ENCODE data around the gene DYNC1LI1. TPM values are rescaled to one million over a fixed set of nuclear protein-coding genes. Genes with fewer than 3 reads are reported as not detected.

The DYNC1LI1 gene
- total and polyA plus RNA-seq, 2 donors (not counting 1 experiment from before 2014, with no cell fraction given) = 15.0 to 38.8 TPM

DNA sequence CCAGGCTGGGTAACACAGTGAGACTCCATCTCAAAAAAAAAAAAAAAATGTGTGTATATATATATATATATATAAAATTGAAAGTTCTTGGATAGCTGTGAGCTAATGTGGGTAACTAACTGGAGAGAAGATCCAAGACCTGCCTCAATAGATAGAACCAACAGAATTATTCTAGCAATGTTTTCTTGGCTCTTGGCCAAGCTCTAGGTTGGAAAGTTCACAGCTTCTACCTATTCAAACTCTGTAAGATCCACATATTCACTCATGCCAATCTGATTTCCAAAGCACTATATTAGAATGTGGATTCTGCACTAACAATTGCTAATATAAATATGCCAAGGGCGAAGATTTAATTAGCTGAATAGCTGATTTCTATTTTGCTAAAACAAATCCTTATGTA, 38.2 kb downstream of the DYNC1LI1 start:
- no peaks in the 10 kb centered on the region for H3K4me1 ChIP-seq (ENCODE audit: control insufficient read depth in 2 of 2, insufficient read depth in 2 of 2, low read length in 2 of 2)
- Mint-ChIP-seq H3K27ac (no peak overlapping the region), H3K4me3 (no peak overlapping the region), H3K27me3 (no peaks in the 10 kb centered on the region), H3K4me1 (no peaks in the 10 kb centered on the region), H3K9me3 (ENCODE audit: insufficient read depth) (no peaks in the 10 kb centered on the region)
- no peak overlapping the region for H3K4me3 ChIP-seq (ENCODE audit: control extremely low read depth in 1 of 5, extremely low read depth in 1 of 5, insufficient read depth in 1 of 5, low read depth in 2 of 5, low read length in 4 of 5)
- intact Hi-C loops (cut with micrococcal nuclease) = no loop called here
- no peaks in the 10 kb centered on the region for H3K9me3 ChIP-seq (ENCODE audit: control extremely low read depth in 1 of 3, control insufficient read depth in 2 of 3, insufficient read depth in 1 of 3, low read length in 2 of 3)
- DNase-seq (no peak), ATAC-seq (ENCODE audit: low read depth) (no peak)
- H3K27ac ChIP-seq (ENCODE audit: low read length in 2 of 2) = no peak overlapping the region
- TF ChIP-seq EZH2 (IDR thresholded peaks at IDR 0.05; ENCODE audit: borderline replicate concordance, insufficient read depth, low read depth, low read length, poor library complexity, severe bottlenecking) (no peak), CTCF (IDR thresholded peaks at IDR 0.05) (no peak)
- CTCF ChIA-PET = interaction anchor here (2.2 kb wide), 1 partner anchor 22 kb away, joined by 10 read pairs; no protein-coding TSS in a partner anchor
- POLR2A ChIA-PET = no interaction called here
- H4K20me1 ChIP-seq (ENCODE audit: control insufficient read depth, insufficient read depth, low read length, poor library complexity, severe bottlenecking) = no peaks in the 10 kb centered on the region
- H3K27me3 ChIP-seq (replicated peaks in 1 of 4; ENCODE audit: control extremely low read depth in 1 of 4, control insufficient read depth in 3 of 4, insufficient read depth in 4 of 4, low read length in 3 of 4) = no peaks in the 10 kb centered on the region
- peaks cover 10 to 38% of the 10 kb centered on the region in 2 experiments for H3K36me3 ChIP-seq (replicated peaks in 1 of 2; ENCODE audit: control extremely low read depth in 1 of 2, control insufficient read depth in 1 of 2, extremely low read depth in 1 of 2, insufficient read depth in 2 of 2, low read length in 1 of 2)
- H3K9ac ChIP-seq (ENCODE audit: low read length) = no peak overlapping the region
- no peak overlapping the region for H2AFZ ChIP-seq (ENCODE audit: insufficient read depth, low read depth, low read length, poor library complexity, severe bottlenecking)
- WGBS (ENCODE audit: insufficient coverage) = no CpG with 5 or more reads among the region's 1 CpG
- H3K79me2 ChIP-seq (ENCODE audit: control insufficient read depth, insufficient read depth, low read length) = no peaks in the 10 kb centered on the region
- H3K4me2 ChIP-seq (replicated peaks; ENCODE audit: low read depth, low read length, poor library complexity, severe bottlenecking) = no peak overlapping the region

DNA sequence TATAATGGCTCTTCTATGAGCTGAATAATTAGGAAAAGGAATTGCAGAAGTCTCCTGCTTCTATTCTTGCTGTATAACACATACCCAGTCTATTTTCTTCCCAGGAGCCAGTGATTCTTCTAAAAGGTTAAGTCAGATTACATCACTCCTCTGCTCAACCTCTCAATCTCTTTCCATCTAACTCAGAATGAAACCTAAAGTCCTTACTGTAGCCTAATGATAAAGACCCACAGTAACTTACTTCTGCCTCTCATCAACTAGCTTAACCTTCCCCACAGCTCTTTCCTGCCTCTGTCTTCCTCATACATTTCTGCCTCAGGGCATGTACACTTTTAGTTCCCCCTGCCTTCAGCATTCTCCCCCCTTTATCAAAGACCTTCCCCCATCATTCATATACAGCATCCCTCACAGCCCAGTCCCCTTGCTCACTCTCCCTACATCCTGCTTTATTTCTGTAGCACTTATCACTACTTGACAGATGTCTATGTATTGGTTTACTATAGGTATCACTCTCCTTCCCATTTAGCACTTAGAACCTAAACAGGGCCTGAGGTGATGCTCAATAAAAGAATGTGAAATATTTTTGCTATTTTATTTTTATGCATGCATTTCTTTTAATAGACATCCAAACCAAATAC, 39.5 kb downstream of the DYNC1LI1 start:
- no peaks in the 10 kb centered on the region for H3K4me1 ChIP-seq (ENCODE audit: control insufficient read depth in 2 of 2, insufficient read depth in 2 of 2, low read length in 2 of 2)
- CTCF ChIA-PET = interaction anchor here (0.5 to 2.2 kb wide), 2 partner anchors 21 to 34 kb away, joined by 3 to 10 read pairs; no protein-coding TSS in a partner anchor
- H3K27me3 Mint-ChIP-seq = no peaks in the 10 kb centered on the region
- no peak for ATAC-seq (ENCODE audit: low read depth)
- POLR2A ChIA-PET = no interaction called here
- H3K4me3 Mint-ChIP-seq = no peak overlapping the region
- no peak for DNase-seq
- no peak overlapping the region for H3K4me3 ChIP-seq (ENCODE audit: control extremely low read depth in 1 of 5, extremely low read depth in 1 of 5, insufficient read depth in 1 of 5, low read depth in 2 of 5, low read length in 4 of 5)
- no peaks in the 10 kb centered on the region for H4K20me1 ChIP-seq (ENCODE audit: control insufficient read depth, insufficient read depth, low read length, poor library complexity, severe bottlenecking)
- H3K27ac Mint-ChIP-seq = peak overlapping the region; percentile 22
- no peaks in the 10 kb centered on the region for H3K27me3 ChIP-seq (replicated peaks in 1 of 4; ENCODE audit: control extremely low read depth in 1 of 4, control insufficient read depth in 3 of 4, insufficient read depth in 4 of 4, low read length in 3 of 4)
- H2AFZ ChIP-seq (ENCODE audit: insufficient read depth, low read depth, low read length, poor library complexity, severe bottlenecking) = no peak overlapping the region
- H3K36me3 ChIP-seq (replicated peaks in 1 of 2; ENCODE audit: control extremely low read depth in 1 of 2, control insufficient read depth in 1 of 2, extremely low read depth in 1 of 2, insufficient read depth in 2 of 2, low read length in 1 of 2) = peaks cover 16 to 49% of the 10 kb centered on the region in 2 experiments
- intact Hi-C loops (cut with micrococcal nuclease) = no loop called here
- no peaks in the 10 kb centered on the region for H3K79me2 ChIP-seq (ENCODE audit: control insufficient read depth, insufficient read depth, low read length)
- H3K4me2 ChIP-seq (replicated peaks; ENCODE audit: low read depth, low read length, poor library complexity, severe bottlenecking) = no peak overlapping the region
- no peak overlapping the region for H3K9ac ChIP-seq (ENCODE audit: low read length)
- no peak overlapping the region for H3K27ac ChIP-seq (ENCODE audit: low read length in 2 of 2)
- TF ChIP-seq CTCF (IDR thresholded peaks at IDR 0.05) (no peak), EZH2 (IDR thresholded peaks at IDR 0.05; ENCODE audit: borderline replicate concordance, insufficient read depth, low read depth, low read length, poor library complexity, severe bottlenecking) (no peak)
- no peaks in the 10 kb centered on the region for H3K9me3 ChIP-seq (ENCODE audit: control extremely low read depth in 1 of 3, control insufficient read depth in 2 of 3, insufficient read depth in 1 of 3, low read length in 2 of 3)
- no peaks in the 10 kb centered on the region for H3K4me1 Mint-ChIP-seq
- no peaks in the 10 kb centered on the region for H3K9me3 Mint-ChIP-seq (ENCODE audit: insufficient read depth)

Measured in B cell (primary cell).